GM23338 (cell line): ENCODE measurements around the gene RUNX1. TPM values are rescaled to one million over a fixed set of nuclear protein-coding genes. Genes with fewer than 3 reads are reported as not detected.
A peak's percentile ranks its signal among the peaks of the same experiment; 100 is the strongest.

Experiments
- ATAC-seq: fragments of 200-7000 bp; cut with Tn5 transposase; 3 replicates; pipeline ENCODE4 v1.9.1; 2020
- DNase-seq: peaks from one replicate; pipeline ENCODE4 v3.0.0-alpha.2; 2015; ENCODE audit warnings: low spot score
- H2AFZ ChIP-seq: fragments of 200-600 bp; sonication (generic); 2 replicates; pipeline ENCODE4 v1.8.0; 2016; ENCODE audit warnings: antibody characterized with exemption, mild to moderate bottlenecking, moderate library complexity
- H3F3A ChIP-seq: fragments of 200-600 bp; sonication (generic); replicated peaks from 2 replicates; pipeline ENCODE4 v1.8.0; 2017; ENCODE audit warnings: antibody characterized with exemption, mixed run types, low read depth
- H3K27ac ChIP-seq: fragments of 200-600 bp; sonication (generic); 2 replicates; pipeline ENCODE4 v1.6.1; 2016; ENCODE audit warnings: low read depth
- H3K27me3 ChIP-seq: fragments of 200-600 bp; sonication (generic); 2 replicates; pipeline ENCODE4 v1.8.0; 2016; ENCODE audit warnings: mild to moderate bottlenecking, mixed run types, moderate library complexity; ENCODE audit not compliant: insufficient read depth
- H3K36me3 ChIP-seq: fragments of 200-600 bp; sonication (generic); 2 replicates; pipeline ENCODE4 v1.8.0; 2016; ENCODE audit warnings: mild to moderate bottlenecking; ENCODE audit not compliant: insufficient read depth
- H3K4me1 ChIP-seq: fragments of 200-600 bp; sonication (generic); 2 replicates; pipeline ENCODE4 v1.8.0; 2016; ENCODE audit warnings: mild to moderate bottlenecking, moderate library complexity; ENCODE audit not compliant: insufficient read depth
- H3K4me2 ChIP-seq: fragments of 200-600 bp; sonication (generic); 2 replicates; pipeline ENCODE4 v1.7.1; 2017; ENCODE audit warnings: mixed run types
- H3K4me3 ChIP-seq: fragments of 200-600 bp; sonication (generic); 2 replicates; pipeline ENCODE4 v1.6.1; 2016; ENCODE audit warnings: mixed run types
- H3K79me2 ChIP-seq: fragments of 200-600 bp; sonication (generic); replicated peaks from 2 replicates; pipeline ENCODE4 v1.8.0; 2017; ENCODE audit warnings: mild to moderate bottlenecking; ENCODE audit not compliant: insufficient read depth
- H3K9me2 ChIP-seq: fragments of 200-600 bp; sonication (generic); 2 replicates; pipeline ENCODE4 v1.8.0; 2017; ENCODE audit not compliant: insufficient read depth
- H4K20me1 ChIP-seq: fragments of 200-600 bp; sonication (generic); replicated peaks from 2 replicates; pipeline ENCODE4 v1.8.0; 2017; ENCODE audit warnings: mild to moderate bottlenecking; ENCODE audit not compliant: insufficient read depth
- H3K27ac Mint-ChIP-seq: 2 replicates; pipeline ENCODE4 v1.8.0; 2020; ENCODE audit warnings: inconsistent platforms, mild to moderate bottlenecking, moderate library complexity, mixed read lengths
- H3K27me3 Mint-ChIP-seq: 3 replicates; pipeline ENCODE4 v1.8.0; 2022; ENCODE audit warnings: low read depth, mild to moderate bottlenecking, moderate library complexity, mixed read lengths, inconsistent platforms; ENCODE audit not compliant: insufficient read depth, poor library complexity
- H3K36me3 Mint-ChIP-seq: 3 replicates; pipeline ENCODE4 v1.8.0; 2021; ENCODE audit warnings: low read depth, mild to moderate bottlenecking, inconsistent platforms, moderate library complexity, mixed read lengths
- H3K4me1 Mint-ChIP-seq: 3 replicates; pipeline ENCODE4 v1.8.0; 2020; ENCODE audit warnings: mild to moderate bottlenecking, inconsistent platforms, mixed read lengths
- H3K4me3 Mint-ChIP-seq: 3 replicates; pipeline ENCODE4 v1.8.0; 2021; ENCODE audit warnings: moderate library complexity, mild to moderate bottlenecking, inconsistent platforms, mixed read lengths
- H3K9me3 Mint-ChIP-seq: 3 replicates; pipeline ENCODE4 v1.8.0; 2020; ENCODE audit warnings: moderate library complexity, mild to moderate bottlenecking, inconsistent platforms, mixed read lengths
- CREB1 ChIP-seq: fragments of 250-450 bp; sonication (Bioruptor Pico); IDR thresholded peaks from 2 replicates; pipeline ENCODE4 v1.5.0; 2020; ENCODE audit warnings: low read depth, mild to moderate bottlenecking, moderate library complexity
- REST ChIP-seq: IDR thresholded peaks from one replicate; pipeline ENCODE4 v1.6.1; 2018; ENCODE audit warnings: antibody characterized with exemption; ENCODE audit not compliant: unreplicated experiment
- STAT1 ChIP-seq: IDR thresholded peaks from one replicate; pipeline ENCODE4 v1.6.1; 2016; ENCODE audit warnings: antibody characterized with exemption; ENCODE audit not compliant: unreplicated experiment
- ZNF114 ChIP-seq: fragments of 250-450 bp; sonication (Bioruptor Pico); IDR thresholded peaks from 2 replicates; pipeline ENCODE4 v1.5.0; 2020; ENCODE audit warnings: mild to moderate bottlenecking, moderate library complexity
- long read RNA-seq: library from polyadenylated mRNA; unstranded; transcript quantifications from one replicate; pipeline ENCODE4 v2.0.0, GENCODE V29; 2020; ENCODE audit not compliant: unreplicated experiment
- polyA plus RNA-seq: library from polyadenylated mRNA; unstranded; fragments of >200 nt; fragmentation: Nextera tagmentation; extraction: Ambion mirVana; gene quantifications from 2 replicates; pipeline ENCODE4 v1.2.1, GENCODE V29; 2016
- total RNA-seq: library from RNA; depleted of rRNA; stranded (reverse); fragments of >200 nt; shearing (Covaris generic); gene quantifications from 2 replicates; pipeline ENCODE4 v1.2.3, GENCODE V29; 2014; rRNA removed
- TF ChIP-seq, protein P1 (sequence below): IDR thresholded peaks from 2 replicates; pipeline ENCODE4 v1.6.1; 2016; ENCODE audit warnings: antibody characterized with exemption

RUNX1 gene
- 0.23 and 1.1 TPM in 2 replicates for total RNA-seq
- 0.29 and 0.31 TPM in 2 replicates for polyA plus RNA-seq
- long read RNA-seq, partial matches to known transcripts: 0 of 2 reads
- long read RNA-seq, other reads (novel, unspliced or antisense): 2 of 2 reads

DNA sequence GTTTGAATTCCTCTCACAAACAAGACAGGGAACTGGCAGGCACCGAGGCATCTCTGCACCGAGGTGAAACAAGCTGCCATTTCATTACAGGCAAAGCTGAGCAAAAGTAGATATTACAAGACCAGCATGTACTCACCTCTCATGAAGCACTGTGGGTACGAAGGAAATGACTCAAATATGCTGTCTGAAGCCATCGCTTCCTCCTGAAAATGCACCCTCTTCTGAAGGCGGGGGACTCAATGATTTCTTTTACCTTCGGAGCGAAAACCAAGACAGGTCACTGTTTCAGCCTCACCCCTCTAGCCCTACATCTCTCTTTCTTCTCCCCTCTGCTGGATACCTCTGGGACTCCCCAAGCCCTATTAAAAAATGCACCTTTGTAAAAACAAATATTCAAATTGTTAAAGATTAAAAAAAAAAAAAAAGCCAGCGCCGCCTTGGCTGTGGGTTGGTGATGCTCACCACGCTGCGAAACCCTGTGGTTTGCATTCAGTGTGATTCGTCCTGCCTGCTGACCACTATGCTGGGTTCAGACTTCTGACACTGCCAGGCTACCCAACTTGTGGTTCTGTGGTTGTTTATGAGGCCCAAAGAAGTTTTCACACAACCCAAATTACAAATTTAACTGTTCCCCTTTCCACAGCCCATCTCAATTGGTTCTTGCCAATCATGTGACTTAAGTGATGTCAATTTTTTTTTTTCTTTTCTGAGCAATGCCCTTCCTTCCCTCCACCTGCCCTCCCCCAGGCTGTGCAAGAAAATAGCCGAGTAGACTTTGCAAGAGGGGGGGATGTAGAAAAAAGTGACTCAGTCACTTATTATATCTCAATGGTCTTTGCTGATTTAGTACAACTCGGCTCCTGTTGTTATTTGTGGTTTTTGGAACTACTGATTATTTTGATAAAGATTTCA lies at the start of gene RUNX1:
TSS of gene RUNX1 (minus strand) at position 597 of the 912 bp plus-strand sequence.
- H3K79me2 ChIP-seq: no peaks in the 10 kb centered on the region
- no peaks in the 10 kb centered on the region for H4K20me1 ChIP-seq
- H2AFZ ChIP-seq: peak within 1 kb of the TSS; percentile 86
- peaks cover 30% of the 10 kb centered on the region for H3K4me1 Mint-ChIP-seq
- H3K27me3 ChIP-seq: no peaks in the 10 kb centered on the region
- no peak within 1 kb of the TSS for H3K4me3 Mint-ChIP-seq
- no peak within 1 kb of the TSS for H3K4me3 ChIP-seq
- H3K27ac ChIP-seq: no peak within 1 kb of the TSS
- no peak for ATAC-seq
- no peak within 1 kb of the TSS for H3K4me2 ChIP-seq
- H3K9me2 ChIP-seq: no peaks in the 10 kb centered on the region; the same call in 1 of the 2 replicates
- H3F3A ChIP-seq: no peaks in the 10 kb centered on the region
- H3K36me3 ChIP-seq: no peaks in the 10 kb centered on the region
- H3K36me3 Mint-ChIP-seq: no peaks in the 10 kb centered on the region
- no peak for TF ChIP-seq CREB1 (CRISPR knock-in tag)
- no peak within 1 kb of the TSS for H3K27ac Mint-ChIP-seq
- DNase-seq: no peak
- H3K9me3 Mint-ChIP-seq: peaks cover 3% of the 10 kb centered on the region; the same call in 1 of the 3 replicates
- H3K4me1 ChIP-seq: peaks cover 3% of the 10 kb centered on the region; the same call in 1 of the 2 replicates
- H3K27me3 Mint-ChIP-seq: peaks cover 1% of the 10 kb centered on the region

DNA sequence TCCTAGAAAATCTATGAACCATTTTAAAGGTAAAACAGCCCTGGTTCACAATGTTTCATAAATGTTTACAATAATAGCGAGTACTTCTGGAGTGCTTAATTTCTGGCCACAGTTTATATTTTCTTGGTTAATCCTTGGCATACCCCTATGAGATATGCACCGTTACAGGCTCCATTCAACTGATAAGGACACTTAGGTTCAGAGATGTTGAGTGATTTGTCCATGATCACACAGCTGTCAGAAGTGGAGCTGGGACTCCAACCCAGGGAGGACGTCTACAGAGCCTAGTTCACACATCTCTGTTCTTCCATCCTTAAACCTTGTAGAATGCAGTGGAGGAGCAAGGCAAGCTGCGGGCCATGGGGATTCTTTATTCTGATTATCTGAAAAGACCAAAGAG lies 48.4 kb upstream of the RUNX1 start:
- Histone ChIP-seq H3K4me3 (no peak overlapping the region), H3K27ac (no peak overlapping the region), H4K20me1 (no peaks in the 10 kb centered on the region), H3K4me2 (no peak overlapping the region), H3K36me3 (no peaks in the 10 kb centered on the region), H3K9me2 (peaks cover 27% of the 10 kb centered on the region), H2AFZ (no peak overlapping the region), H3K4me1 (no peaks in the 10 kb centered on the region), H3F3A (no peaks in the 10 kb centered on the region), H3K27me3 (no peaks in the 10 kb centered on the region), H3K79me2 (no peaks in the 10 kb centered on the region)
- no peak overlapping the region for H3K4me3 Mint-ChIP-seq
- DNase-seq (no peak), ATAC-seq (no peak)
- no peaks in the 10 kb centered on the region for H3K4me1 Mint-ChIP-seq
- no peaks in the 10 kb centered on the region for H3K27me3 Mint-ChIP-seq
- H3K27ac Mint-ChIP-seq: no peak overlapping the region
- TF ChIP-seq STAT1 (no peak), REST (no peak), ZNF114 (CRISPR knock-in tag) (no peak)
- TF ChIP-seq, protein P1, sequence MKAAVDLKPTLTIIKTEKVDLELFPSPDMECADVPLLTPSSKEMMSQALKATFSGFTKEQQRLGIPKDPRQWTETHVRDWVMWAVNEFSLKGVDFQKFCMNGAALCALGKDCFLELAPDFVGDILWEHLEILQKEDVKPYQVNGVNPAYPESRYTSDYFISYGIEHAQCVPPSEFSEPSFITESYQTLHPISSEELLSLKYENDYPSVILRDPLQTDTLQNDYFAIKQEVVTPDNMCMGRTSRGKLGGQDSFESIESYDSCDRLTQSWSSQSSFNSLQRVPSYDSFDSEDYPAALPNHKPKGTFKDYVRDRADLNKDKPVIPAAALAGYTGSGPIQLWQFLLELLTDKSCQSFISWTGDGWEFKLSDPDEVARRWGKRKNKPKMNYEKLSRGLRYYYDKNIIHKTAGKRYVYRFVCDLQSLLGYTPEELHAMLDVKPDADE: no peak
- H3K9me3 Mint-ChIP-seq: 0 out of 3 replicates have a peak, but pooled peaks cover 3% of the 10 kb centered on the region
- H3K36me3 Mint-ChIP-seq: no peaks in the 10 kb centered on the region
